Activated naive CD4-positive, alpha-beta T cell treated with anti-CD3 and anti-CD28 coated beads, Interleukin-2, amount 50 U/mL, for 72 hours (primary cell): ENCODE measurements around the gene GMDS. TPM values are rescaled to one million over a fixed set of nuclear protein-coding genes. Genes with fewer than 3 reads are reported as not detected.
A peak's percentile ranks its signal among the peaks of the same experiment; 100 is the strongest.

Source experiments
- ATAC-seq, 2 donors: fragments of 150-1000 bp; cut with Tn5 transposase; 2 replicates each; pipeline ENCODE4 v1.10.0; 2021; ENCODE audit warnings: mild to moderate bottlenecking in 2 of 2, moderate library complexity in 2 of 2
- DNase-seq, 2 donors: peaks; one replicate each; pipeline ENCODE4 v3.0.0; 2021 to 2022; ENCODE audit warnings: low spot score in 2 of 2
- H3K27ac Mint-ChIP-seq, 2 donors: one replicate each; pipeline ENCODE4 v1.8.0; 2022; ENCODE audit warnings: mild to moderate bottlenecking in 2 of 2, mixed read lengths in 2 of 2
- H3K36me3 Mint-ChIP-seq, 2 donors: one replicate each; pipeline ENCODE4 v1.8.0; 2022; ENCODE audit warnings: mixed read lengths in 2 of 2
- H3K9me3 Mint-ChIP-seq, 2 donors: one replicate each; pipeline ENCODE4 v1.8.0; 2022; ENCODE audit warnings: mixed read lengths in 2 of 2
- total RNA-seq, 2 donors: library from RNA; stranded (reverse); gene quantifications; one replicate each; pipeline ENCODE4 v1.2.3, GENCODE V29; 2022

GMDS gene
- total RNA-seq, 2 donors from 2014 or later, result 23.9 to 37.6 TPM

DNA sequence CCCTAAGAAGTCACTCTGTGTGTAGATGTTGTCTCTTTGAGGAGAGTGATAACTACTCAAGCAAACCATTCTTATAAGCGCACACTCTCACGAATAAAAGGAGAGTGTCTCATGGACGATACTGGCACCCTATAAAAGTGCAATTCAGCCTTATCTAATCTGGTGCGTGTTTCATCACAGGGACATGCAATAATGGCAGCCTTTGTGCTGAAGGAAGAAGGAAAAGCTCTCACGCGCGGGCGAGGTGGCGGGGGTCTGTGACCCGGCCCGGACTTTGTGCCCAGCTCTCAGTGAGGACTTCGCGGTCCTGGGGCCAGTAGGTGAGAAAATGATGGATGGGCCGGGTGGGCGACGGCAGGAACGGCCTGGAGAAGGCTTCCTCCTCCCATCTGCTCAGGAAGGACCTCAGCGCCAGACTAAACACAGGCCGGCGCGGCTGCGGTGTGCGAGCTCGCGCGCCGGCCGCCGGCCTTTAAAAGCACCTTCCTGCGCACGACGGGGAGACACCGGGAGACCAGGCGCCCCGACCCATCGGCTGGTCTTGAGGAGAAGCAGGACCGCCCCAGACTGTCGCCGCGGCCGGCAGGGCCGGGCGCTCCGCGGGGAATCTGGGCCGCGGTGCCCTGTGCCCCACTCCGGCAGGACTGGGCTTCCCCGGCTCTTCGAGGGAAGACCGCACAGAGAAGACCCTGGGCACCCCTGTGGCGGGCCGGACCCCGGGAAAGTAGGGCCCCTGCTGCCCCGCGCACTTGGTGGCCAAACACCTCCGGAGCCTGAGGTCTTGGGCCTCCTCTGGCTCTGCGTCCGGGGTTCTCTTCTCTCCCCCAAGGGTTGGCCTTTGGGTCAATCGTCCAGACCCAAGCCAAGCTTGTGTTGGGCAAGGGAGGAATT, 644.0 kb downstream of the GMDS start:
- ATAC-seq, result no peak
- no peak for DNase-seq
- Mint-ChIP-seq H3K9me3 (no peaks in the 10 kb centered on the region), H3K27ac (no peak overlapping the region), H3K36me3 (no peaks in the 10 kb centered on the region)

DNA sequence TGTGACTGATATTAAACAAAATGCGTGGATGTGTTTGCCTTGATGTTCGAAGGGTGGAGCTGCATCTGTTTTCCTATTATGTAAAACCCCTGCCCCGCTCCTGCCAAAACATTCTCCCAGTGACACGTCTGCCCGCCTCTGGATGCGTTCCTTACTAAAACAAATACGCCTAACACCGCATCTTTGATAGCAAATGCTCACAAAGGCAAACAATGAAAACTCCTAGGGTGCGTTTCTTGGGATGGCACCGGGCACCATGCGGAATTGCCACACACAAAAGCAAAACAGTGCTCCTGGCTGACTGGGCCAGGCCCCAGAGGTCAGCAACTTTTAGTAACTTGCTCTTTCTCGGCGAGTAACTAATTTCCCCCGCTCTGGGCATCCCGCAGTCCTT, 644.6 kb downstream of the GMDS start:
- Mint-ChIP-seq H3K9me3 (no peaks in the 10 kb centered on the region), H3K36me3 (no peaks in the 10 kb centered on the region), H3K27ac (no peak overlapping the region)
- ATAC-seq (no peak), DNase-seq (no peak)

DNA sequence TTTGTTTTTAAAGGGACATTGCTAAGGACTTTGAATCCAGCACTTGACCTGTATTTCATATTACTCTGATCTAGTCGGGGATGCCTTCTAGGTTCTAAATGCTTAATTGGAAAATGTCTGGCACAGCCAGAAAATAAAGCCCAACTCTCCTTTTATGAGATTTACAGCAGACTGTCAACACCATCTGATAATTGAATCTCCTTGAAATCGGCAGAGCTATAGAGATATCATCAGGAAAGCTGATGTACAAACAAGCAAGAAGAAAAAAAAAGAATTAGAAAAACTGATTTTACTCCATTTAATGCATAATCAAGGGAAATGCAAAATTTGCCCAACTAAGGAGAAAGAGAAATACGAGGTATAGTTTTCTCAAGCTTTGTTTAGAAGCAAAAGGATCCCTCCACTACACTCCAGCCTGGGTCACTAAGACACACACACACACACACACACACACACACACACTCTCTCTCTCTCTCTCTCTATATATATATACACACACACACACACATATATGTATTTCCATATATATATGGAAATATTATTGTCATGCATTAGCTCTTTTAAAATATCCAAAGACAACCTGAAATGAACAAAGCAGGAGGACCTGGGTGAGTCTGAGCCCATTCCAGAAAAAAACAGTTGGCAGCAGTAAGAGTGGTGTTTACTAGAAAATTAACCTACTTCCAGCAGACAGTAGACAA, 645.2 kb downstream of the GMDS start:
- Mint-ChIP-seq H3K9me3 (no peaks in the 10 kb centered on the region), H3K27ac (no peak overlapping the region), H3K36me3 (no peaks in the 10 kb centered on the region)
- DNase-seq, result no peak
- ATAC-seq, result no peak

DNA sequence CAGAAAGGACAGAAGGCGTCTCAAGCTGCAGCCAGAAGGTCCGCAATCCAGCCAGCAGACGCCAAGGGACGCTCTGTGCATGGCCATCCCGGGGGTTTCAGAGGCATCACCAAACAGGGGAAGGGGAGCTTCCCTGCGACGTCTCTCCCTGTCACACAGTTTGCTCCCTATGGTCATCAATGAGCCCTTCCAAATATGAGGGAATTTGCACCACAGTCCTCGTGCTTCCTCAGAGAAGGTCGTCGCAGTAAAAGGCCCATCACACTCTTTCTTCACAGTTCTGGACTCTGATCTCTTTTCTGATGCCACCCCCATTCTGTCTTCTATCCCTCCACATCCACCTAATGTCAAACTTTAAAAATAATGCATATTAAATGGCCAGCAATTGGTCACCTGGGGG, 645.9 kb downstream of the GMDS start:
- no peaks in the 10 kb centered on the region for H3K9me3 Mint-ChIP-seq
- ATAC-seq (no peak), DNase-seq (no peak)
- H3K36me3 Mint-ChIP-seq, result no peaks in the 10 kb centered on the region
- H3K27ac Mint-ChIP-seq, result no peak overlapping the region

DNA sequence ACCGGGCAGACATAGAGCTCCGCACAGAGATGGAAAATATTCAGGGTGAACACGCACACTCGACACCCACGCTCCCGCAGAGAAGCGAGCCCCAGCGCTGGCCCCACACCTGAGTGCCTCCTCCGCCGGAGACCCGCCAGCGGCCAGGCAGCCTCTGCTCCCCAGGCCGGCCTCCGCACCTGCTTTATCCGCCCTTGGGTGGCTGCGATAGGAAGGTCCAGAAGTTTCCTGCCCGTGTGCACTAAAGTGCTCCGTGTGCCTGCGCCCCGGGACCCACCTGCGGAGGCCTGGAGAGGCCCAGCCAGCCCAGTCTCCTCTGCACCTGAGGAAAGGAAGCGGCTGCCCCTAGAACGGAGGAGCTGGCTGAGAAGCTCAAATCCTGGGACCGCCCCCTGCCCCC, 646.5 kb downstream of the GMDS start:
- ATAC-seq (no peak), DNase-seq (no peak)
- Mint-ChIP-seq H3K27ac (no peak overlapping the region), H3K9me3 (no peaks in the 10 kb centered on the region), H3K36me3 (no peaks in the 10 kb centered on the region)

DNA sequence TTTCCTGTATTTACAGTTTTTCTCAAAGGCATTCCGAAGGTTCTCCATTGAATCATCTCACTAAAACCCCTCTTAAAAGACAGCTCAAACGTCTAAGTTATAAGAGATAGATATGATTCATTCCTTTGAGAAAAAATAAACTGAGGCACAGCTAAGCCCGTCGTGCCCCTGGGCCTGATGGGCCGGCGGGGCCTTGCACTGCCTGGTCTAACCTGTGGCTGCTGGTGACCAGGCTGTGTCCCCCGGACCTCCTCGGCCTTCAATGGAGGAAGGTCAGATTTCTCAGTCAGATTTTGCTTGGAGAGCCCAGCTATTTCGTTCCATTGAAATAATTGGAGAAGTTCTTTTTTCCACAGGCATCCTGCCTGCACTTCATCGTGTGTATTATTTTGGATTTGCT, 647.0 kb downstream of the GMDS start:
- no peak overlapping the region for H3K27ac Mint-ChIP-seq
- no peaks in the 10 kb centered on the region for H3K9me3 Mint-ChIP-seq
- H3K36me3 Mint-ChIP-seq, result no peaks in the 10 kb centered on the region
- no peak for DNase-seq
- no peak for ATAC-seq

DNA sequence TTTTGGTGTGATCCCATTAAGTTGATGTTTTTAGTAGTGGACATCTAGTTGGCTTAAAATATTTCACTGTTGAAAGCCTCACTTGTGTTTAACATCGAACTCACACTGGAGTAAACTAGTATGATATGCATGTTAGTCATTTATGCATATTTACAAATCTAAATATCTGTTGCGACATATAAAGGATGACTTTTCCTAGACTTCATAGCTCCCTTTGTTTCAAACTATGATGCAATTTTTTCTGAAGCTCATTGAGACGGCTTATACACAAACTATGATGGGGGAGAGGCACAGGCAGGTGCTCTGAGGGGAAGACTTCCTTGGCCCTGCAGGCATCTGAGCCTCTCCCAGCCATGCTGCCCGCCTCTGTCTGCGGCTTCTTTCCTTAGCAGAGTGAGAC, 647.5 kb downstream of the GMDS start:
- Mint-ChIP-seq H3K9me3 (no peaks in the 10 kb centered on the region), H3K27ac (no peak overlapping the region), H3K36me3 (no peaks in the 10 kb centered on the region)
- no peak for DNase-seq
- ATAC-seq, result no peak

DNA sequence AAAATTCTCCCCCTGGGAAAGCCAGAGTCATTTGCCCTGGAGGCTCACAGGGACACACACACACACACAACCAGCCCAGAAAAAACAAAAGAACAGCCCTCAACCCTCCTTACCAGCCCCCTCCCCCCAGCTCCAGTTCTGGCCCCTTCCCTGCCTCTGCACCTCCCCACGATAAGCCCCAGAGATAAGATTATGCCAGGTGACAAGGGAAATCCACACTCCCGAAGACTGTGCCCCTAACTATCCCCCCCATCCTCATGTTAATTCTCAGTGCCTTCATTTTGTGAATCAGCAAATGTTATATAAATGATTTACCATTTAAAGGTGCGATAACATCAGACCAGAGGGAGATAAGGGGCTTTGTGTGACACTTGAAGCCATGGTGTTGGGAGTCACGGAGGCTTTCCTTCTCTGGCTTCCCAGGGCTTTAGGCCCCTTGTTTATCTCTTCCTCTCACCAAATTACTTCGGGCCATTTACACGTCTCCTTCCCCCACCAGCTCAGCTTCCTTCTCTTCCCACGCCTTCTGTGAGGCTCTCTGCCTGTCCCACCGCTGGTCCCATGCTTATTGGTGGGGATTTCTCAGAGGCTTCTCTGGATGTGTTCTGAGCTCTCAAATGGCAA, 648.2 kb downstream of the GMDS start:
- DNase-seq, result no peak
- Mint-ChIP-seq H3K27ac (no peak overlapping the region), H3K9me3 (no peaks in the 10 kb centered on the region), H3K36me3 (no peaks in the 10 kb centered on the region)
- no peak for ATAC-seq

DNA sequence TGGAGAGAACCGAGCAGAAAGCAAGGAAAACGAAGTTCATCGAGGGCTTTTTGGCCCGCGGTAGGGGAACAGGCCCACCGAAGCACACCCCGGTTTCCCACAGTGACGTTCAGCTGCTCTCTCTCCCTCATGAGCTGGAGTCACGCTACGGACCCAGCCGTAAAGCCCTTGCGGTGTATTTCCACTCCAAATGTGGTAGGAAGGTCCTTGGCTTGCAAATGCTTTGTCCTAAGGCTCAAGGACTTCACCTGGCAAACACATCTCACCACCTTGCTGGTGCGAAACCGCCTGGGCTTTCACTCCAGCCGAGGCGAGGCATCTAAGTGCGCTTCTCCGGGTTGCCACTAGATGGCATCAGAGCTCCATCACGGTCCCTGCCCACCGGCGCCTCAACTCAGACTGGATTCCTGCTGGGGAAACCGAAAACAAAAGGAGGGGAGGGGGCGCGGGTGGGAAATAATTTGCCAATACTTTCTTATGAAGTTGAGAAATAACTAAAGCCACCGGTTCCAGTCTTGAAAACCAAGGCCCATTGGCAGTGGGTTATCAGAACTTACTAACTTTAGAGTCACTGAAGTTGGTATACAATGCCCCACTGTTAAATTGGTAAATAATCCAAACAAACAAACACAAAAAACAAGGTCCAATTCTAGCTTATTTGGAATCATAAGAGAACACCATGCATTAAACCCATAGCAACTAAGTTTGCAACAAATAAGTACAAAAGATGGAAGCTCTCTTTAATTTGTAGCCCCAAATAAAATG, 649.1 kb downstream of the GMDS start:
- no peaks in the 10 kb centered on the region for H3K9me3 Mint-ChIP-seq
- DNase-seq (peak in 1 of 2 donors; percentile 72), ATAC-seq (peak; percentile 74 to 86)
- no peak overlapping the region for H3K27ac Mint-ChIP-seq
- no peaks in the 10 kb centered on the region for H3K36me3 Mint-ChIP-seq

DNA sequence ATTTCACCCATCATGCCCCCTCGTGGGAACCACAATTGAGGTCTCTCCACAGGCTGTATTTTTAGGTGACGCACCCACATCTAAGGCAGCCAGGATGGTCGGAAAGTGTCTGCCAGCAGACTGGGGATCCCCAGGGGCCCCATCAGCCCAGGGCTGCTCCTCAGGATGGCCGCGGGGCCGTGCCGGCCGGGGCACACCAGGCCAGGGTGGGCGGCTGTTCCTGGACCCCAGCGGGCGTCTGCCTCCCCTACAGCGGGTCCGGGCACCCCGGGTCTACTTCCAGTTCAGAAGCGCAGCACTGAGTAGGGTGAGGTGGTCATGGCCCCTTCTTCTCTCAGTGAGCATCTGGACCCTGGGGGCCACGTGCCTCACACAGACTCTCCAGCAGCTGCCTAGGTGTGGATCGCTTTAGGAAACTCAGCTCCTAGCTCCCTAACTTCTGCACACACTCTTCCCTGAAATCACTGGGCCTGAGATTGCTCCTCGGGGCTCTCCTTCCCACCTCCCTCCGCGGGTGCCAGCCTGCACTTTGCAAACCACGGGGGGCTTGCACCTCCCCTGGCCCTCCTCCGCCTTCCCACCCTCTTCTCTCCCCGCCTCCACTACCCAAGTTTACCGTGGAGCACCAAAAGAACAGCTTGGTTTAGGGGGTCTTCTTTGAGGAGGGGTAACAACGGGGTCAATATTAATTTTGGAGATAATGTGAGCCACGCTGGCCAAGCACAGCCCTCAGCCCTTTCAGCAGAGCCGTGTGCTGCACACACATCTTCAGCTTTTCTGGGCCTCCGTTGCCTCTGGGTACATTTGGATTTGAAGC, 649.9 kb downstream of the GMDS start:
- no peak overlapping the region for H3K27ac Mint-ChIP-seq
- H3K9me3 Mint-ChIP-seq, result no peaks in the 10 kb centered on the region
- DNase-seq (no peak), ATAC-seq (no peak)
- H3K36me3 Mint-ChIP-seq, result no peaks in the 10 kb centered on the region

DNA sequence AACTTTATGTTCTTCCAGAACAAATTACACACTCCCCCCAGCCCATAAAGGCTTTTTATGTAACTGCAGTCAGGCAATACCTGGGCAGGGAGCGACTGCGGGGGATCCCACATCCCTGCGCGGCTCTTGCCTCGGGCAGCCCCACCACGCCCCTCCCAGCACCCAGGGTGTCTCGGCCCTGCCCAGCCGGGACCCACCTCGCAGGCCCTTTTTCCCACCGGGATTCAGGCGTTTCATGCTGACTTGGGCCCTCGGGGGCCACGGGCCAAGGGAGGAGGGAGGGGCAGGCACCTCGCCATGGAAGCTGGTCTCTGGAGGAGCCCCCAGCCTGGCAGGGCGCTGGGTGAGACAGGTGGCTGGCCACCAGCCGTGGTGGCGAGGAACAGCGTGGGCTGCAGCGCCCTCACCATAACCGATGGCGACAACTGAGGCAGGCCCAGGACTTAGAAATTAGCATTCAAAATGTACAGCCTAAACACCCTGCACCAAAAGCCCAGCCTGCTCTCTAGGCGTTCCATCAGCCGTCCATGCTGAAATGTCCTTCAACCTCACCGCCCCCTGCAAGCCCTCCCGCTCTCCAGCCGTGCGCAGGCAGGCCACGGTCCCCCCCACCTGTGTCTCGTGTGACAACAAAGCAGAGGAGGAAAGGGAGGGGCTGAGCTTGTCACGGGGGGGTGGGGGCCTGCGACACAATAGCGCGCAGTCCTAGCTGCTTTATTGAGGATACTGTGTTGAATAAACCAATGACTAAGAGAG, 650.8 kb downstream of the GMDS start:
- Mint-ChIP-seq H3K9me3 (no peaks in the 10 kb centered on the region), H3K36me3 (no peaks in the 10 kb centered on the region), H3K27ac (no peak overlapping the region)
- ATAC-seq (no peak), DNase-seq (no peak)

DNA sequence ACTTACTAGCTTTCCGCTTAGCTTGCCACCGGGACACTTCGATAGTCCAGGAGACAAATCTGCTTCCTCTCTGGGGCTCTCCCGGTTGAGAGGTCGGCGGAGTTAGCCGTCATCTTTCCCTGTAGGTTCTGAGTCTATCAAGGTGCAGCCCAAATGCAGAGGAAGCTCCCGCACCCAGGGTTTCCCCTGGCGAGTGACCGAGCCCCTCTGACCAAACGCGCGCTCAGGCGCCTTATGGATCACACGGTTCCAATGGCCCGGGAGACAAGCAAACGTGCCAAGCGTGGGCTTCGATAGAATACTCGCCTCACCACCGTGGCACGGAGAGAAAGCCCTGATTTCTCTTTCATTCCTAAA, 651.5 kb downstream of the GMDS start:
- H3K27ac Mint-ChIP-seq, result no peak overlapping the region
- H3K36me3 Mint-ChIP-seq, result no peaks in the 10 kb centered on the region

DNA sequence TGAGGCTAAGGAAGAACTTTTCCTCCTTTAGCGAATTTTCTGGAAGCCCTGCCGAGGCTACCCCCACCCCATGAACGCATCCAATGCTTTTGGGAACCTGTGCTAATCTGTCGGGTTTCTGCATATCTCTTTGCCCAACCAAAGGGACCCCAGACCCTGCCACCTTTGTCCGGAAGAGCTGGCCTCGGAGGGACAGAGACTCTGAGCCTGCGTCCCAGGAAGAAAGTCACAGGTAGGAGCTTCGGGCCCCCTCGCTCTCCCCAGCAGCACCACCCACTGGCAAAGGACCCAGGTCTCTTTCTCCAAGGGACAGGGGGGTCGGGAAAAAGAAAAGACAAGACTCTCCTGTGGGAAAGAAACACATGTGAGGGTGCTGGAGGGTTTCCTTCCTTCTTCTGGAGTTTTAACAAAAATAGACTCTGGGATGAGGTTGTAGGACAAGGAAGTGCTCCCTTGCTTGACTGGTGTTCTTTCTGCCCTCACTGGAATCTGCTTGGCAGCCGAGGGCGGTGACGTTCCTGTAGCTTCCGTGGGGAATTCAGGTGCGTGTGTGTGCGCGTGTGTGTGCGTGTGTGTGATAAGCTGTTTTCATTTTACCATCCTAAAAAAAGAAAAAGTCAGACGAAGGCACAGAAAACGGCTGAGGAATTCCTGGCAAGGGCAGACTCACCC, 652.0 kb downstream of the GMDS start:
- Mint-ChIP-seq H3K27ac (no peak overlapping the region), H3K9me3 (no peaks in the 10 kb centered on the region), H3K36me3 (no peaks in the 10 kb centered on the region)
- ATAC-seq, result no peak
- no peak for DNase-seq

More for the DNA sequence above, 651.5 kb downstream of the GMDS start:
- no peaks in the 10 kb centered on the region for H3K9me3 Mint-ChIP-seq
- no peak for ATAC-seq
- no peak for DNase-seq

DNA sequence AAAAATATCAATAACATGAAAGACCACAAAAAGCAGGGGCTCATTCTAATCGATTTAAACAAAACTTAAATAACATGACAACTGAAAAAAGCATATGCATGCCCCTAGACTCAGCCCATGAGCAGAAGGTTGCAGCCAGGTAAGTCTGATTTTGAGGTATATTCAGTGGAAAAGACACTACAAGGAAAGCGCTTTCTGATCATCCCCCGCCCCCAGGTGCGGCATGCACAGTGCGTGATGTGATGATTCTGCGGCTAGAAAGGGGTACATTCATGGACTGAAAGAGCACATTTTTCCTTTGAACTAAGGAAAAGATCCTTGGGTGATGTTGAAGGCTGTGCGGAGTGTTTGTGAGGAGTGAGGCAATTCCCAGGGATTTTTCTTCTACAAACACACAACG, 652.6 kb downstream of the GMDS start:
- no peak for DNase-seq
- Mint-ChIP-seq H3K27ac (no peak overlapping the region), H3K36me3 (no peaks in the 10 kb centered on the region), H3K9me3 (no peaks in the 10 kb centered on the region)
- ATAC-seq, result no peak

DNA sequence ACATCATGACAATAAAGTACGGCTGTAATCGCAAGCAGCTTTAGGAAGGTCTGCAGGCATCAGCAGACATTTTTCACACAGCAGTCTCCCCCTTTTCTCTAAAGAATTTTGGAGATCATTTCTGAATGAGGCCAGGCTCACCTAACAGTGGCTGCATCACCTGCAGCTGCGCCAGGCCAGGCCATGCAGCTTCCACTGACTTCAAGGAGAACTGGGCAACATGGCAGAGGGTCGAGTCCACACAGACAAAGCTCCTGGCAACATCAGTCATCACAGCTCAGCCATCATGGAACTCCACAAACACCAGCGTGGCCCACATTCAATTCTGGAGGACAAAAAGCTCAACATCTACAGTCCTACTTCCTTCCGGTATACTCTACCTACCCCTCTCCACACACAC, 653.5 kb downstream of the GMDS start:
- Mint-ChIP-seq H3K36me3 (no peaks in the 10 kb centered on the region), H3K9me3 (no peaks in the 10 kb centered on the region)

More for the DNA sequence above, 653.5 kb downstream of the GMDS start:
- no peak overlapping the region for H3K27ac Mint-ChIP-seq
- DNase-seq (no peak), ATAC-seq (no peak)
